GF-D8 (cell line): Measurements from ENCODE around the gene UPF2.

Source experiments
- DNase-seq: peaks from one replicate; lab custom pipeline; 2025; lab: John Stamatoyannopoulos, UW

The UPF2 gene

DNA sequence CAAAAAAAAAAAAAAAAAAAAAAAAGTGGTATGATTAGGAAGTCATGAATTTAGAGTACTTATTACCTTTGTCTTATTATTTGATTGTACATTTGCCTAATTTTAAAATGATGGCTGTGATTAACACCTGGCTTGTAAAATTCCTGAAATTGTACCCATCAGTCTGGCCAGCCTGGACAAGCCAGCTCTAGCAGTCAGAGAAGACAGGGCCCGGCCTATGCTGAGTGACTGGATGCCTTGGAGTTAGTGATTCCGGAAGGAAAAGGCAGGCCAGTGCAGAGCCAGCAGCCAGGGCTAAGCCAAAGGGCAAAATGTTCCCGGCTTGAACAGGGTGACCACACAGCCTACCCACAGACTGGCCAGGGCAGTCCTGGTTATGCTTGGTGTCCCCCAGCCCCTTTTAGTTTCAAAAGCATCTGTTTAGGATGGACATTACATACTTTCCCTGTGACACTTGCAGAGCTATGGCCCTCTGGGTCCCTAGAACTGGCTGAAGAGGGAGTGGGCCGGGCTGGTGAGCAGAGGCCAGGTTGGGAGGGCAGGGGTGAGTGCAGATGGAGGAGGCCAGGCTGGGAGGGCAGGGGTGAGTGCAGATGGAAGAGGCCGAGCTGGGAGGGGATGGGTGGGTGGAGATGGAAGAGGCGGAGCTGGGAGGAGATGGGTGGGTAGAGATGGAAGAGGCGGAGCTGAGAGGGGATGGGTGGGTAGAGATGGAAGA, 157.7 kb downstream of the UPF2 start:
- no peak for DNase-seq

DNA sequence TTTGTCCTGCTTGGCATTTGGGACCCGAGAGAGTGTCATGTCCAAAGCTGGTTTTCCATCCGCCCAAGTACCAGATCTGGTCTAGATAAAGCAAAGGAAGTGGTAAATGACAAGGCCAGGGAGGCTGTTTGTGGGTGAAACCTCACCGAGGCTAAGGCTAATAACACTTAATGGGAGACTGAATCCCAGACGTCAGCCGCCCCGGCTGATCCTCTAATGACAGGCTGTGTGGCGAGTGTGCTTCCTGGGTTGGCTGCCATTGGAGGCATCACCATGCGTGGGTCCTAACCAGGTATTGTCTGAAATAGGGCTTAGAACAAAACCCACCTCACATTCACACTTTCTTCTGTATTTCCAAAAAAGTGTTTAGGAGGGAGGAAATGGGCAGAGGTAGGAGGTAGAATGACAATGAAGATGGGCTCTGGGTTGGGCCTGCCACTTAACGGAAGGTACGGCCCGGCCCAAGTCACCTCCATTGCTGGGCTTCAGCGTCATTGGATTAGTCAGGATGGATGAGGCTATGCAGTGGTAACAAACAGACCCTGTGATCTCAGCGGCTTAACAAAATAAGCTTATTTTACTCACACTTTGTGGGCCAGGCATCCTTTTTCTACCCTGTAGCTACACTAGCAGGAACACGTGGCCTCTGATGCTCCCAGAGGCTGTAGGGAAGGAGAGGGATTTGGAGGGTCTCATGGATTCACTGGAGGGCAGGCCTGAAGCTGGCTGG, 159.8 kb downstream of the UPF2 start:
- no peak for DNase-seq

DNA sequence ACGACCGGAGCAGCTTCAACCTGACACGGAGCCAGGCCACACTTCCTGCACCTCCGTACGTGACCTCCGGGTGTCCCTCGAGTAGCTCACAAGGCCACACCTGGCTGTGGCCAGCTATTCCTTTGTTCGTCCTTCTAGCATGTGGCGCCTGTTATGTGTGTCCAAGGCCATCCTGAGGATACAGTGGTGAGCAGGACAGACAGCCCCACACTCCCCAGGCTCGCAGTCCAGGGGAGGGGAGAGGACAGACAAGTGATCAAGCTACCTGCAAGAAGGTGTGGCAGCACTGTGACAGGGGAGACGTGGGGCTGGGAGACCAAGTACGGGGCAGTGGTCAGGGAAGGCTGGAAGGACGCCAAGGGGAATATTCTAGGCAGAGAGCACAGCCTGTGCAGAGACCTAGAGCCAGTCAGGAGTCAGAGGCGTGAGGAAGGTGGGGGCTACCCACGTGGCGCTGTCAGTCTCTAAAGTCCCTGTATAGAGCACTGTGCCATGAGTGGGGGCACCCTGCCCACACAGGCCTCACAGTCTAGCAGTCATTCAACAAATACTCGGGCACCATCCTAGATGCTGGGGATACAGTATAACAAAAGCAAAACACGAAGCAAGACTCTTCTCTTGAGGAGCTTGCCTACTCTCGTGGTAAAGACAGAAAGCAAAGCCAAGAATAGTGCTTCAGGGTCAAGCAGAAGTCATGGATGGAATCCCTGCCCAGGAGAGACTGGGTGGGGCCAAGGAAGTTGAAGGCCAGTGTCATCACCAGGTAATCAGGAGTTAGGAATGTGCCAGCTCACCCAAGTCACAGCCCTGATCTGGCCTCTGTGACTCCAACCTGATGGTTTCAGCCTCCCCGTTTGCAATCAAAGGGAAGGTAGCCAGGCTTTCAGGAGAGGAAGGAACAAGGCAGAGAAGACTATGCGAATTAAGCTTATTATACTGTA, 160.9 kb downstream of the UPF2 start:
- no peak for DNase-seq

DNA sequence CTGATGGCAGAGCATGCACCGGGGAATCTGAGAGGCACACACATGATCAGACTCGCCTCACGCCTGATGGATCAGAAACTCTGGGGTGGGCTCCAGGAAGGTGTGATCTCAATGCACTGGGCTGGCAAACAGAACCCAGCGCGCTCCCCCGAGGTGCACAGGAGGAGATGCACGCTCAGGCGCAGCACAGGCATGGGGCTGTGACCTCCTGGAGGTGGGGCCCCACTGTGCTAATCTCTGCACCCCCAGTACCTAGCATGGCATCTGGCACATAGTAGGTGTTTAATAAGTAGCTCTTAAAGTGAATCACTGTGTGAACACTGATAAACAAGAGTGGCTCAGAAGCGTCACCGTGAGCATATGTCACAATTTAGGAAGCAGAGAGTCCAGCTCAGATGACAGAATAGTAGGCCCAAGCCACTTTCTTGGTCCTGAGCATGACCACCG, 161.6 kb downstream of the UPF2 start:
- no peak for DNase-seq

DNA sequence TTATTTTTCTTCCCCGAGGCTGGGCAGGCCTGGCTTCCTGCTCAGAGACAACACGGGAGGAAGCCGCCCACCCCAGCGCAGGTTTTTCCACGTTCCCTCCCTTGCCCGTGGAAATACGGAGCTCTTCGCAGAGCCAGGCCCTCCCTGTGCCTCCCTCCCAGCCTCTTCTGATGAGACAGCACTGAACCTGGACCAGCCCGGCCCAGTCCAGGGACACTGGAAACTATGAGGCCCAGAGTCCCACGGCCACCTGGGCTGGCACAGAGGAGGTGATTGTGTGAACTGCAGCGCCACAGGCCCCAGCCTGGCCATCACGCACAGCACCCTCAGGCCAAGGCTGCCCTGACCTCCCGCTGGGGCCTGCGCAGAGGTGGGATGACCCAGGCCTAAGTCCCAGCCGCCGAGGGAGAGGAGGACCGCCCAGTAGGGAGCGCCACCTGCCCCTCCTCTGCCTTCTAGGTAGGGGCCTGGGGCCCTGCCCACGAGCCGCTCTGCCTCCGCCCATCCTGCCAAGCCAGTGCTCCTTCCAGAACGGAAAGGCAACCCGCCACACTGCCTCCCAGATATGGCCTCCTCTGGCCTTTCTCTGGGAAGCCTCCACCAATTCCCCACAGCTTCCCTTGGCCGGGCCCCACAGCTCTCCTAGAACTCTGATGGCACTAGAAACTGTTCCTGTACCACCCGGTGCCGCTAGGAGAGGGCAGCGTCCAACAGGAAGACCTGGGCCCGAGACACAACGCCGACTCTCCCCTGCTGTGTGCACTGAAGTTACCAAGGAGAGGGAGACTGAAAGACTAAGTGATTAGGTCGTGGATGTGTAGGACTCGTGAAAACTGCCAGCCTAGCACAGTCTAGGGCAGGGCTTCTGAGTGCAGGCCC, 162.2 kb downstream of the UPF2 start:
- DNase-seq, result no peak

DNA sequence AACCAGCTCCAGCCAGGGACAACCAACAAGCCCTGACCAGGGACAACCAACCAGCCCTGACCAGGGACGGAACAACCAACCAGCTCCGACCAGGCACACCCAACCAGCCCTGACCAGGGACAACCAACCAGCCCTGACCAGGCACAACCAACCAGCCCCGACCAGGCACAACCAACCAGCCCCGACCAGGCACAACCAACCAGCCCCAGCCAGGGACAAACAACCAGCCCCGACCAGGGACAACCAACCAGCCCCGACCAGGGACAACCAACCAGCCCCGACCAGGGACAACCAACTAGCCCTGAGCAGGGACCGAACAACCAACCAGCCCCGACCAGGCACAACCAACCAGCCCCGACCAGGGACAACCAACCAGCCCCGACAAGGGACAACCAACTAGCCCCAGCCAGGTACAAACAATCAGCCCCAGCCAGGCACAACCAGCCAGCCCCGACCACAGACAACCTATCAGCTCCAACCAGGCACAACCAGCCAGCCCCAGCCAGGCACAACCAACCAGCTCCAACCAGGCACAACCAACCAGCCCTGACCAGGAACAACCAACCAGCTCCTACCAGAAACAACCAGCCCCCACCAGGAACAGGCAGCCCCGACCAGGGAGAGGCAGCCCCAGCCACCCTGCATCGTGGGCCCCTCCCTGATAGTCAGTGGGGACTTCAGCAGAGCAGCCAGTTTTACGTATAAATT, 163.1 kb downstream of the UPF2 start:
- DNase-seq, result no peak

DNA sequence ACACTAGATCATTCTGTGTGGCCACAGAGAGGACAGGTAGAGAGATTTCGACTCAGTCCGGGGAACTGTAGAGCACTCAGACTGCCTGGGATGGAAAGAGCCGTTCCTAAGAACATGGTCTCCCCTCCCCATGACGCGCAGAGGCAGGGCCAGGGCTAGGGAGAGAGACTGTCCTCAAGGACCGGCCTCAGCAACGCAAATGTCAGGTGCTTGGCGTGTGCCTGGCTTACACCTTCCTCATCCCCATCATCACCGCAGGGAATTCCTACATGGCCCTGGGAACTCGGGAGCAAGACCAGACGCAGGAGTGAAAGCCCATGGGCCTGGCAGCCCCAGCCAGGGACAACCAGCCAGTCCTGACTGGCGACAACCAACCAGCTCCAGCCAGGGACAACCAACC, 163.8 kb downstream of the UPF2 start:
- DNase-seq, result no peak

DNA sequence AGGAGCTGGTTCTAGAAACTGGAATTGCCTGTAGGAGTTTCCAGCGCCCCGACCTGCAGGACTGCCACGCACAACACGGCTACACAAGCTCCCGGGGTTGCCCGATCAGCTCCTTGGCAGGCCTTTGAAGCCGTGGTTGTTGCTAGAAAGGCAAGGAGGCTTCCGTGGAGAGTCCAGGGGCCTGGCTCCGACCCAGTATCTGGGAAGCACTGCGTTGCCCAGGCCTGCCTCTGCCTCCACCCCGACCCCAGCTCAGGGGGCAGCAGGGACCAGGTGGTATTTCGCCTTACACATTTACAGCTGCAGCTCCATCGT, 165.1 kb downstream of the UPF2 start:
- DNase-seq, result no peak

DNA sequence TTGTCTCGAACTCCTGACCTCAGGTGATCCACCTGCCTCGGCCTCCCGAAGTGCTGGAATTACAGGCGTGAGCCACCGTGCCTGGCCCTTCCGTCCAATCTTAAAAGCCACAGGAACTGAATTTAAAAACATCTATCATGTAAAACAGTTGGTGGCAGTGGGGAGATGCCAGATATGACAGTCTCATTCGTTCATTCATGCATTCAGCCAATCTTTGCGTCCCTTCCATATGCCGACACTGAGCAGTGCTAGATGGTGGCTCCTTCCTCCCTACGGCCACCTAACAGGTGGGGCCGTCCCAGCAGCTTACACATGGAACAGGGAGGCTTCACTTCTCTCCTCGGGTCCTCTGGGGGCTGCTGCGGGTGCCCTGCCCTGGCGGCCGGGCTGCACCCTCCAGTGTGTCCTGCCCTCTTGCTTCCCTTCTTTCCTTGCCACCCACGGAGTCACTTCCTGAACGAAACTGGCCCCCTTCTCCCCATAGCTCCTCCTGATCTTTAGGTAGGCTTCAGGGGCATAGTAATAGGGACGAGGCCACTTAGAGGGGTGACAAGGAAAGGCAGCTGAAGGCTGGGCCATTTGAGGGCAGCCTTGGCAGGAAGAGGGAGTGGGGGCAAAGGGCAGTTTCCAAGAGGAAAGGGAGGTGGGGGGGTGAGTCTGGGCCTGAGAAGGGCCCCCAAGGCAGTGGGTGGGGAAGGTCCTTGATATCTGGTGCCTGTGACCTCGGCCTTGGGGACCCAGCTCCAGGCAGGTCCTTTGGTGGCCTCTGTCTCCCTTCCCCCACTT, 165.6 kb downstream of the UPF2 start:
- no peak for DNase-seq

DNA sequence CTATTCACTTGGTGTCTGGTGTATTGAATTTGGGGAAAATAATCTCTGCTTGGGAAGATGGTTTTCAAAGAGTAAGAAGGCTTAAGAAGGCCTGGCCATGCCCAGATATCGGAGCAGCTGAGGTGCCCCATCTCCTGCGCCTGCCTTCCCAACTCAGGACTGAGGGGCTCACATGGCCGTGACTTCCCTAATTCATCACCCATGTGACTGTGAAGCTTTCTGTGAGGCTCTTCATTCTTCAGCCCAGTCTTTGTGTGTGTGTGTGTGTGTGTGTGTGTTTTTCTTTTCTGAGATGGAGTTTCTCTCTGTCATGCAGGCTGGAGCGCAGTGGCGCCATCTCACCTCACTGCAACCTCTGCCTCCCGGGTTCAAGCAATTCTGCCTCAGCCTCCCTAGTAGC, 166.3 kb downstream of the UPF2 start:
- no peak for DNase-seq

DNA sequence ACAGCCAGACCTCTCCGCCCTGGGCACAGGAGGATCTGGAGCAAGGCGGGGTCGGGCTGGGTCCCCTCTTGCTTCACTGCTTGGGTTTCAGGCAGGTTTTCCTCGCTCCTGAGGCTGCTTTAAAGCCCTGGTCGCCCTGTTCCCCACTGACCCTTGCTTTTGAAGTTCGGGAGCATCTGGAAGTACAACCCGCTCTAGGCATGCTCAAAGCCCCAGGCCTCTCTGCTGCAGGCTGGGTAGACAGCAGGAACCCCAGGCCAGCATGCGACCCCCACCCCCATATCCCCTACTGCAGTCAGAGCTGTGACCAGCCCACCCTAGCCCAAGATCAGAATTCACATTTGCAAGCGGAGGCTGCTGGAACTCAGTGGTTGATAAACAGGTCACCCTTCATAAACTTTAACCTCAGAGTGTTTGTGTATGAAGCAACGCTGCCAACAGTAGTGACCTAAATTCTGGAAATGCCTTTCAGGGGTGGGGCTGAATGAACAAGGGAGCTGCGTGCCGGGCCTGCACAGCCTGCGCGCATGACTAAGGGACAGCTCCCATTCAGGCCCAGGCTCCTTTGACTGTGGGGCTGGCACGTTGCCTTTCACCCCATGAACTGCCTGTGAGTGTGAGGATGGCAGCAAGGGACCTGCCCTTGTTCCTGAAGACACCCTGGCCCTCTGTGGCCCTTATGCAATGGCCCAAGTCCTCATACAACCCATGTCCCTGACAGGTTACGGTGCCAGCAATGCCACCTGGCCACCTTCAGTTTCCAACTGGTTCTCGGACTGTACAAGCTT, 166.9 kb downstream of the UPF2 start:
- DNase-seq, result no peak

DNA sequence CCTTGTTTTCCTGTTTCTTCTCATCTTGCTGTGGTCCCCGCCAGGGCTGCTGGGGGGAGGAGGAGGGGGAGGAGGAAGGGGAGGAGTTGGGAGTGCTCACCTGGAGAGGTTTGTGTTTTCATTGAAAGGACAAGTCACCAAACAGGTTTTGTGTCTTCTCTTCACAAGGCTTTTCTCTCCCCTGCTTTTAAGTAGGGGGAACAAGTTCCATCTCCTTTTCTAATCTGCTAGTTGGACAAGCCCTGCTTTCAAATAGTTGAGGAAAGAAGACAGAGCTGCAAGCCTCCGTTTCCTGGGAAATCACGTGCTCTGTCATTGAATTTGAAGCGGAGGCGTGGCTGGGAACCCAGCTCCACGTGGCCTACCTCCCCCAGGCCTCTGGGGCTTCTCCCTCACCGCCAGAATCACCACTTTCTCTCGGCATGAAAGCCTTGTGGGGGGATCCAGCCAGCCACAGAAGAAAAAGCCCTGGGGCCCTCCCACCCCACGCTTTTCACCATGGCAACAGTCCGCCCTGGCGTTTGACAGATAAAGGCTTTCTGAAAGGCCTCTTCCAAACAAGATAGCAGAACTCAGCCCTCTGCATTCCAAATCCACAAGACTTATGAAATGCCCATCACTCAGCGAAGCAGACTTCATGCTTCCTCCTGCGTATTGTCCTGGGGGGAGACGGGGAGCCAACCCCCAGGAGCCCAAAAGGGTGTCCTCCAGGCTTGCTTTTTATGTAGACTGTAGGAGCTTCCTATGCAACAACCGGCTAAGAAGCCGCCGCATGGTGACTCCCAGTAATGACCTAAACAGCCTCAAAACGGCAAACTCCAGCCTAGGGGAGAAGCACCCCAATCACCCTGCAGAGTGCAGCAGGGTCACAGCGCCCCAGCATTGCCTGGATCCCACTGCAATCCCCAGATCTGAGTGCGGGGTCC, 167.8 kb downstream of the UPF2 start:
- DNase-seq, result no peak

DNA sequence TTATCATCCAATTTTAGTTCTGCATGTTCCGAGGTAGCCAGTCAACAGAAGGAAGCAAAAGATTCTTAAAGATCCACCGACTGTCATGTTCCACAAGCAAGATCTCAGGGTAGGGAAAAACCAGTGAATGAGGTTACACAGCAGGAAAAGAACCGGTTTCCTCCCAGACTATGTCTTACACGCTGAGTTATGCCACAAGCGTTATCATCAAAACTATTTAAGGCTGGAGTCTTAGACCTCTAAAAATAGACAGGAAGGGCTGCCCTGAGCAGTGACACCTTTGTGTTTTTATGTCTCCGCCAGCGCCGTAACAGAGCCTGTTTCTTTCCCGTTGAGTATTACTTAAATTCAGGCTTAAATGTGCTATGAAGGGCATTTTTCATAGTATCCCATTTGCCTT, 171.1 kb downstream of the UPF2 start:
- no peak for DNase-seq

DNA sequence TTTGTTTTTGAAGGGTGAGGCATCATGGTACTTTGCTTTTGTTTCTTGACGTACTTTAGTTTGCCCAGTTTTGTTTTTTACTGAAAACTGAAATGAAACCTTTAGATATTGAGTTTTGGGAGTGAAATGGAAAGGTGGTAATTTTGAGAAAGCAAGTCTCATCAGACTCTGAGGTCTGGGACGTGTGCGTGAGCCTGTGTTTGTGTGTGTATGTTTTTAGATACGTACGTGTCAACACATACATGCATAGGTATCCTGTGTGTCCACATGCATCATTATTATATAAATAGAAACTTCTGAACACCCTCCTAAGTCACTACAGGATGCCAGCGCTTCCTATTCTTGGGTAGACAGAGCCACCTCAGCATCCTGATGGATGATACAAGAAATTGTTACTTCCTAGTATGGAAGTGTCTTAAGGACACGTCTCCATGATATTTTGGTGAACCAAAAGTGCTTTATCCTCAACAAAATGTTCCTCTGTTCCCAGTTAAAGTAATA, 171.7 kb downstream of the UPF2 start:
- DNase-seq, result no peak

DNA sequence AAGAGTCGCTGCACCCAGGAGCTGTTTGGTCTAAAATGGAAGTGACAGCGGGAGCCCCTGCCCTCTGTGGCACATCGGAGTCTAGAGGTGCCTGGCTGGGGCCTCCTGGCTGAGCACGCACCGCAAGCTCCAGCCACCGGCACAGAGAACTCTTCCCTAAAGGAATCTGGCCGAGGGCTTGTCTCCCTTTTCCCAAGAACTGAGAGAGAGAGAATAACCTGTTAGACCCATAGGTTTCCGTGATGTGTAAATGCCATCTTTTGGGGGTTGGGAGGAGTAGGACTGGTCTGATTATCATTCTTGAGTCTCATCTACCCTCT, 172.2 kb downstream of the UPF2 start:
- DNase-seq, result no peak
